Ureter (tissue), 1 donor: ENCODE data around the gene SHC2. TPM values are rescaled to one million over a fixed set of nuclear protein-coding genes. Genes with fewer than 3 reads are reported as not detected.
"Not testable (repeated sequence)": the region's sequence is repeated elsewhere in the genome, so short reads cannot be mapped to it uniquely, and the experiment has no call there.

Experiments used
- DNase-seq: peaks from one replicate; pipeline ENCODE4 v3.0.0-alpha.2; 2020; ENCODE audit warnings: low spot score
- total RNA-seq: library from RNA; stranded (reverse); gene quantifications from one replicate; pipeline ENCODE4 v1.2.4, GENCODE V29; 2023
- donor health status: DM: yes; HTN: yes; CAD: no.

Gene SHC2
- total RNA-seq, 1 donor from 2014 or later = 27.6 TPM

DNA sequence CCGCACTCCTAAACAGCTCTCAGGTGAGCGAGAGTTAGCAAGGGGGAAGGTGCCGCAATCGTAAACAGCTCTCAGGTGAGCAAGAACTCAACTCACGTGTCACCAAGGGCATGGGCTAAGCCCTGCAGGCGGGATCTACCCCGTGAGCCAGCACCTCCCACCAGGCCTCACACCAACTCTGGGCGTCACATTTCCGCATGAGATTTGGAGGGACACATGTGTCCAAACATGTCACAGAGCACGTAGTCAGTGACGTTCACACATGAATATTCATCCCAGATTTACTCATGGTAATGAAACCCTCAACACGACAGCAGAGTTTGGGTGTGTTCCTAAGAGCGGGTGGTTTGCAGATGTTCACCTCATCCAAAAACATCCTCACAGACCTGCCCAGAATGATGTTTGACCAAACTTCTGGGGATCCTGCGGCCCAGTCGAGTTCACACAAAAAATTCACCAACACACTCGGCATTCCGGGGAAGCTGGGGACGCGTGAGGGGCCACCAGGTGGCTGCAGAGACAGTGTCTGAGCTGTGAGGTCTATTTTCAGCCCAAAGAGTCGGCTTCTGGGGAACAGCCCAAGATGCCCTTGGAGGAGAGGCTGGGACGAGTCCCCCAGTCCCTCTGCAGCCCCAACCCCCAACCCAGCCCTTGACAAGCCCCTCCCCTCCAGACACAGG is 71.4 kb downstream of the SHC2 start:
- DNase-seq = no peak

GRCh38 chr19:388691-389090 is 72.1 kb downstream of the SHC2 start:
- DNase-seq = no peak

DNA sequence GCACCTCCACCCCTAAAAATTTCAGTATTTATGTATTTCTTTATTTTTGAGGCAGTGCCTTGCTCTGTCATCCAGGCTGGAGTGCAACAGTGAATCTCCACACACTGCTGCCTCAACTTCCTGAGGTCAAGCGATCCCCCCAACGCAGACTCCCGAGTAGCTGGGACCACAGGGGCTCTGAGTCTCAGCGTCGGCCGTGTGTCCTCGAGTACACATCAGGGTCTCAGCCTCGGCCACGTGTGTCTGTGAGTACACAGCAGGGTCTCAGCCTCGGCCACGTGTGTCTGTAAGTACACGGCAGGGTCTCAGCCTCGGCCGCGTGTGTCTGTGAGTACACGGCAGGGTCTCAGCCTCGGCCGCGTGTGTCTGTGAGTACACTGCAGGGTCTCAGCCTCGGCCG is 73.1 kb downstream of the SHC2 start:
- no peak for DNase-seq

- not testable (repeated sequence) for DNase-seq
These were observed 74.1 kb downstream of the SHC2 start for GRCh38 chr19:386632-387301.

DNA sequence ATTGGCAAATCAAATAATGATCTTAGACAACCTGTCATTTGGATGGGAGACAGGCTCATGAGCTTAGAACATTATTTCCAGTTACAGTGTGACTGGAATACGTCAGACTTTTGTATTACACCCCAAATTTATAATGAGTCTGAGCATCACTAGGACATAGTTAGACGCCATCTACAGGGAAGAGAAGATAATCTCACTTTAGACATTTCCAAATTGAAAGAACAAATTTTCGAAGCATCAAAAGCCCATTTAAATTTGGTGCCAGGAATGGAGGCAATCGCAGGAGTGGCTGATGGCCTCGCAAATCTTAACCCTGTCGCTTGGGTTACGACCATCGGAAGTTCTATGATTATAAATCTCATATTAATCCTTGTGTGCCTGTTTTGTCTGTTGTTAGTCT is 74.6 kb downstream of the SHC2 start:
- not testable (repeated sequence) for DNase-seq

- DNase-seq = no peak
These were observed 76.0 kb downstream of the SHC2 start for GRCh38 chr19:384799-385169.

DNA sequence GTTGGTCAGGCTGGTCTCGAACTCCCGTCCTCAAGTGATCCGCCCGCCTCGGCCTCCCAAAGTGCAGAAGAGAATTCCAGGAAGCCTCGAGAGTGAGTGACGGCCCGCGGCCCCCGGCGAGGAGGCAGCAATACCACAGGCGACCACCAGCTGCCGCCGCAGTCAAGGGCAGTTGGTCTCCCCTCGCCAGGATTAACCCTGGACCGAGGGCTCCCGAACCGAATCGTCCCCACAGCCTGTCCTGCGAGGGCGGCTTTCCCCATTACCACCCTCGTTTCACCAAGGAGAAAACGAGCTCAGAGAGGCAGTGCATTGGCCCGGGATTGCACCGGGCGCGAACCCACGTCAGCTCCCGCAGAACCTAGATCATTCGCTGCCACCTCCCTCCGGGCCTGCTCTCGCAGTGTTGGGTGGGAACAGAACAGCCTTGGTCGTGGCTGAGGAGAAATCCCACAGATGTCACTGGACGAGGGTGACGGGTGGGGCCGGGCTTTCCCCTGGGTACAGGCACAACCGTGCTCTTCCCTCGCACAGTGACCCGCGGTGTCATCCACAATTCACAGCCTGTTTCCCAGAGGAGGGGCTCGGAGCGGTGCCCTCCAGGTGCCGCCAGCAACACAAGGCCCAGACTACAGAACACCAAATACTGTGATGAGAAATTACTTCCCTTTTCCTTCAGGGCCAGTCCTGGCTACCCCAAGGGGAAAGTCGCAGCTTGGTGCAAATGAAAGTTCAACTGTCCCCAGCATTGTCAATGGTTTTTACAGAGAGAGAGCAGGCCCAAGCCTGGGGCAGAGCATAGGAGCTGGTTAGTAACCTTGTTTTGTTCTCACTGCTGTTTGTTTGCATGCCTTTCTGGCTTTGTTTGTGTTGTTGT is 76.7 kb downstream of the SHC2 start:
- DNase-seq = no peak

- no peak for DNase-seq
These were observed 77.8 kb downstream of the SHC2 start for GRCh38 chr19:383040-383439.

DNA sequence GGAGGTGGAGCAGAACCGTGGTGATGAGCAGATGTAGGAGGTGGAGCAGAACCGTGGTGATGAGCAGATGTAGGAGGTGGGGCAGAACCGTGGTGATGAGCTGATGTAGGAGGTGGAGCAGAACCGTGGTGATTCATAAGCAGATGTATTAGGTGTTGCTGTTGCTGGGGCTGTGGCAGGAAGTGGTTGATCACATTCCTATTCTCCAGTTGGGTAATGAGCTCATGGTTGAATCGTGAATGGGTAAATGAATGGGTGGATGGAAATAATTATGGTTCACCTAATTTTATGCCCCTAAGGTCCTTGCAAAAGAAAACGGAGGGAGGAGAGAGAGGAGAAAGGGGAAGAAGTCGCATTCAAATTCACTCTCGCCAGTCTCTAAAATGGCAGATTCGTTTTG is 78.3 kb downstream of the SHC2 start:
- DNase-seq = not testable (repeated sequence)

- not testable (repeated sequence) for DNase-seq
These were observed 78.9 kb downstream of the SHC2 start for GRCh38 chr19:381901-382300.

GRCh38 chr19:380618-381219 is 80.1 kb downstream of the SHC2 start:
- not testable (repeated sequence) for DNase-seq

DNA sequence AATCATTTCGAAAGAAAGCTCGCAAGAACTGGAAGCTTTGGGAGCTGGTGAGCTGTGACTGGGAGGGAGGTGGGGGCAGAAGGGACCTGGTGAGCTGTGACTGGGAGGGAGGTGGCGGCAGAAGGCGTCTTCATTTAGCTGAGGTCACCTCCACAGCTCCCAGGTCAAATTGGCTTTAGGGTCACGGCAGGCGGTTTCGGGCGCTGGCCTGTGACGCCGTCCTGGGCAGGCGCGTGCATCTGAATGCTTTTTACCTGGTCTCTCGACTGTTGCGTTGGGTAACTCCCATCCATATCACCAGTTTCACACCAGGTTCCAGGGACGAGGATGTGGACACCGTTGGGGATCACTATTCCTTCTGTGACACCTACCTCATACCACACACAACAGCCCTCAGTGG is 81.0 kb downstream of the SHC2 start:
- no peak for DNase-seq

- no peak for DNase-seq
These were observed 82.1 kb downstream of the SHC2 start for GRCh38 chr19:378706-379105.

GRCh38 chr19:377801-378581 is 82.8 kb downstream of the SHC2 start:
- DNase-seq = no peak

DNA sequence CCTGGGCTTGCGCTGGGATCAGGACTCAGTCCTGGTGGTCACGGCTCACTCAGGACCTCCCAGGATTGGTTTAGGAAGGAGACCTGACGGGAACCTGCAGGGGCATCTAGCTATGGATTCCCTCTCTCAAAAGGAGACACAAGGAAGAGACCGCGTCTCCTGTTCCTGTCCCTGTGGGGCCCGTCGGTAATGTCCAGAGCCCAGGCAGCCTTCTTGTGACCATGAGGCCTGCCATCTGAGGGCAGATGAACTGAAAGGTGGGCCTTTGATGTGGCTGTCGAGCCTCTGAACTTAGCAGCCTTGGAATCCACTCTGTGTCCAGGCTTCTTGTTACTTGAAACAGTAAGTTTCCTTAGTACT is 84.7 kb downstream of the SHC2 start:
- DNase-seq = no peak

DNA sequence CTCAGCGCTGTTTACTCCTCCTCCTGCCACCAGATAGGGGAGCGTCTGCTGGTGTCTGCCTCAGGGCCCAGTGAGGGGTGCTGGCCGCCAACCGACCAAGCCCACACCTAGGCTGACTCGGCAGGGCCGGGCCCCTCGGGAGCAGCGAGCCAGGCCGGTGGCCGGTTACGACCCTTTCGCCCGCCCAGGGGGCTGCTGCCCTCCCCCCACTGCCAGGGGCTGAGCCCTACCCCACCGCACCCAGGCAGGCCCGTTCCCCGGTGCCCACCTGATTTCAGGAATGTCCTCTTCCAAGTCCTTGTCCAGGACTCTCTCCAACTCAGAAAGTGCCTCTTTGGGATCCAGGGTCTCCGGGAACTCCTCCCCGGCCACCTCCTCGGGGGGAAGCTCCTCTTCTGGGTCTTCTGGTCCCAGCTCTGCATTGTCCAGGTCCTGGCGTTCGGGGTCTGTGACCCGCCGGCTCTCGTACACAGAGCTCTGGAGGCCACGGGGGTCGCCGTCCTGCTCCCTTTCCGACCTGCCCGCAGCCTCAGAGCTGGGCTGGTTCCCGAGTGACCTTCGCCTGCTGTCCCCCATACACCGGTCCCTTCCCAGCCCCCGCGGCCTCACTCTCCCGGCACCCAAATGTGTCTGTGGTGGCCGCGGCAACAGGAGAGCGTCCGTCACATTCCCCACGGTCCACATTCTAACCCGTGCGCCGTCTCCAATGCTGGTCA is 85.3 kb downstream of the SHC2 start:
- no peak for DNase-seq

DNA sequence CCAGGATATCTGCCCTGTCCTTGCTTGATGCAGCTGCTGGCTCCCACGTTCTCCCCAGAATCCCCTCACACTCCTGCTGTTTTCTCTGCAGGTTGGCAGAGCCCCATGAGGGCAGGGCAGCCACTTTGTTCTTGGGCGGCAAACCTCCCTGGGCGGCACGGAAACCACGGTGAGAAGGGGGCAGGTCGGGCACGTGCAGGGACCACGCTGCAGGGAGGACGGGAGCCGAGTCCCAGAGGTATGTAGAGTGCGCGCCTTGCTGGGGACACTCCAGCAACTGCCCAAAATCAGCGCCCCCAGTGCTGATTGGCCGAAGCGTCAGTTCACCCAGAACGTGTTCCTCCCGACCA is 86.0 kb downstream of the SHC2 start:
- no peak for DNase-seq

GRCh38 chr19:374183-374885 is 86.5 kb downstream of the SHC2 start:
- no peak for DNase-seq

DNA sequence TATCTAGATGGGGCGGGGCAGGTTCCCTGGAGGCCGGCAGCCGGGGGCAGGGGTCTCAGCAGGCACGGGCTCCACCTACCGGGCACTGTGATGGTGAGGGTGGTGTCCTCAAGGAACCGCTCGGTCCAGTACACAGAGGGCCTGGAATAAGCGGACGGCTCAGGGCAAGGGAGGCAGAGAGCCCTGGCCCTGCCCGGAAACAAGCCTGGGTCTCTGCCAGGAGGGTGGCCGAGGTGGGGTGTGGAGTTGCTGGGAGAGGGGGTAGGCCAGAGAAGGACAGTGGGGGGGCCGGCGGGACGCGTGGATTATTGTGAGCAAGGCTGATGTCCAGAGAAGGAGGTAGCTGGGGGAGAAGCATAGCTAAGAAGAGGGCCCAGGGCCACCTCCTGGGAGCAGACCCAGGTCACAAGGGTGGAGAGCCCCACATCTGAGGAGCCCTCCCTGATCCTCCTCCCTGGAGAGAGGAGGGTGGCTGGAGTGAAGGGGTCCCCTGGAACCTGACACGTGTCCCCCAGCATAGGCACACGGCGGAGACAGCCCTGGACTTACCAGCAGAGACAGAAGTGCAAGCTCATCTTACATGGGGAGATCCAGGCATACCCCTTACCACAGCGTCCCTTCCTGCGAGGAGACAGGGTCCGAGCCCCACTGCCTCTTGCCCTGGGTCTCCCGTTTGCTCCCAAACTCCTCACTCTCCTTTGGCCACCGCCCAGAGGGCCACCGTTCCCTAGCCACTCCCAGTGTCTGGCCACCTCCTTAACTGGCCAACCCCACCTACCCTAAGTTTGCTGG is 87.2 kb downstream of the SHC2 start:
- no peak for DNase-seq
